Stimulated activated CD4-positive, alpha-beta T cell treated with anti-CD3 and anti-CD28 coated beads, Interleukin-4, amount 100 ng/mL, for 24 hours (primary cell): ENCODE results near the gene LUC7L3.
"Not testable (repeated sequence)": the region's sequence is repeated elsewhere in the genome, so short reads cannot be mapped to it uniquely, and the experiment has no call there.

ENCODE experiments used
- DNase-seq: peaks from one replicate; pipeline ENCODE4 v3.0.0-alpha.2; 2020

Gene LUC7L3

GRCh38 chr17:50790618-50791017 is 71.2 kb downstream of the LUC7L3 start:
- no peak for DNase-seq

GRCh38 chr17:50792132-50792531 is 72.7 kb downstream of the LUC7L3 start:
- DNase-seq: no peak

- DNase-seq: no peak
Observed at GRCh38 chr17:50793007-50793406, 73.6 kb downstream of the LUC7L3 start.

GRCh38 chr17:50794361-50794760 is 75.0 kb downstream of the LUC7L3 start:
- no peak for DNase-seq

- no peak for DNase-seq
Observed at GRCh38 chr17:50797135-50797810, 77.9 kb downstream of the LUC7L3 start.

- no peak for DNase-seq
Observed at GRCh38 chr17:50798424-50799288, 79.3 kb downstream of the LUC7L3 start.

- no peak for DNase-seq
Observed at GRCh38 chr17:50799582-50799981, 80.2 kb downstream of the LUC7L3 start.

GRCh38 chr17:50800196-50800700 is 80.8 kb downstream of the LUC7L3 start:
- DNase-seq: no peak

GRCh38 chr17:50802609-50803571 is 83.5 kb downstream of the LUC7L3 start:
- no peak for DNase-seq

GRCh38 chr17:50803676-50804075 is 84.3 kb downstream of the LUC7L3 start:
- no peak for DNase-seq

- DNase-seq: not testable (repeated sequence)
Observed at GRCh38 chr17:50804749-50805475, 85.5 kb downstream of the LUC7L3 start.

- no peak for DNase-seq
Observed at GRCh38 chr17:50805486-50805885, 86.1 kb downstream of the LUC7L3 start.
